GM18505 (cell line): ENCODE measurements around the gene DGCR2.

Experiments used
- ATAC-seq: cut with Tn5 transposase; IDR thresholded peaks from one replicate; pipeline ENCODE4 v1.9.1; 2021; ENCODE audit not compliant: unreplicated experiment
- POLR2A ChIP-seq: IDR thresholded peaks from 4 replicates; pipeline ENCODE4 v1.6.1; 2011; ENCODE audit warnings: borderline replicate concordance; ENCODE audit not compliant: insufficient read depth, insufficient read length; ENCODE audit errors: extremely low read depth

The DGCR2 gene

GRCh38 chr22:19150482-19151328 lies 28.5 kb upstream of the DGCR2 start:
- TF ChIP-seq POLR2A: no peak
- ATAC-seq: no peak

- no peak for ATAC-seq
- no peak for TF ChIP-seq POLR2A
These were observed 27.8 kb upstream of the DGCR2 start, which contains the start of gene GSC2 for GRCh38 chr22:19149991-19150390. Gene GSC2, minus strand, starts transcription at chr22:19150292. Its CDS starts 9 bp downstream, at chr22:19150283.

- TF ChIP-seq POLR2A: no peak
- ATAC-seq: no peak
These were observed 27.1 kb upstream of the DGCR2 start for GRCh38 chr22:19149047-19149883.

- no peak for ATAC-seq
- TF ChIP-seq POLR2A: no peak
These were observed 26.3 kb upstream of the DGCR2 start for GRCh38 chr22:19148417-19149046.

GRCh38 chr22:19147195-19147780 lies 25.1 kb upstream of the DGCR2 start:
- ATAC-seq: no peak
- TF ChIP-seq POLR2A: no peak

GRCh38 chr22:19146215-19146968 lies 24.2 kb upstream of the DGCR2 start:
- TF ChIP-seq POLR2A: no peak
- ATAC-seq: no peak

GRCh38 chr22:19143967-19144400 lies 21.8 kb upstream of the DGCR2 start:
- ATAC-seq: no peak
- TF ChIP-seq POLR2A: no peak

- no peak for TF ChIP-seq POLR2A
- ATAC-seq: no peak
These were observed 21.0 kb upstream of the DGCR2 start for GRCh38 chr22:19143212-19143611.

GRCh38 chr22:19142394-19142793 lies 20.2 kb upstream of the DGCR2 start:
- ATAC-seq: no peak
- TF ChIP-seq POLR2A: no peak

- no peak for ATAC-seq
- no peak for TF ChIP-seq POLR2A
These were observed 17.8 kb upstream of the DGCR2 start for GRCh38 chr22:19139974-19140373.

- TF ChIP-seq POLR2A: no peak
- ATAC-seq: no peak
These were observed 16.8 kb upstream of the DGCR2 start for GRCh38 chr22:19139001-19139356.

- no peak for TF ChIP-seq POLR2A
- ATAC-seq: no peak
These were observed 16.2 kb upstream of the DGCR2 start for GRCh38 chr22:19138217-19139000.
